Measurements from ENCODE around the gene PRMT9.

PRMT9 gene

DNA sequence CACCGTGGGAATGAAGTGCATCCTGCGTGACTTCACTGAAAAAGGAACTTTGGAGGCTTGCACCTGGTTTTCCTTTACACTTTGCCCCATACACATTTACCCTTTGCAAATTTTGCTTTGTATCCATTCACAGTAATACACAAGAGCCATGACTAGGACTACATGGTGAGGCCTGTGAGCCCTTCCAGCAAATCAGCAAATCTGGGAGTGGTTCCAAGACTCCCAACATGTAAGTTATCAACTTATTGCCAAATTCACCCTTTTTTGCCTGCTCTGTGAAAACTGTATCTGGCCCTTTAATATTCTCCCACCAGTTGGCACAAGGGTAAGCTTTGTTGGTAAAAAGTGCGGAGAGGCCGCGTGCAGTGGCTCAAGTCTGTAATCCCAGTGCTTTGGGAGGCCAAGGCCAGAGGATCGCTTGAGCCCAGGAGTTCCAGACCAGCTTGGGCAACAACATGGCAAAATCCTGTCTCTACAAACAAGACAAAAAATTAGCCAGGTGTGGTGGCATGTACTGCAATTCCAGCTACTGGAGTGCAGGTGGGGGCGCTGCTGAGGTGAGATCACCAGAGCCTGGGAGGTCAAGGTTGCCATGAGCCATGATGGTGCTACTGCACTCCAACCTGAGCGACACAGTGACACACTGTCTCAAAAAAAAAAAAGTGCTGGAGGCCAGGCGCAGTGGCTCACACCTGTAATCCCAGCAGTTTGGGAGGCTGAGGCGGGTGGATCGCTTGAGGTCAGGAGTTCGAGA is 5.0 kb downstream of the PRMT9 start:
- H3K4me3 ChIP-seq (ENCODE audit: low read depth, low read length): no peak overlapping the region

GRCh38 chr4:147678106-147678505 is 5.9 kb downstream of the PRMT9 start:
- no peak overlapping the region for H3K4me3 ChIP-seq (ENCODE audit: low read depth, low read length)
- TF ChIP-seq, protein P1, sequence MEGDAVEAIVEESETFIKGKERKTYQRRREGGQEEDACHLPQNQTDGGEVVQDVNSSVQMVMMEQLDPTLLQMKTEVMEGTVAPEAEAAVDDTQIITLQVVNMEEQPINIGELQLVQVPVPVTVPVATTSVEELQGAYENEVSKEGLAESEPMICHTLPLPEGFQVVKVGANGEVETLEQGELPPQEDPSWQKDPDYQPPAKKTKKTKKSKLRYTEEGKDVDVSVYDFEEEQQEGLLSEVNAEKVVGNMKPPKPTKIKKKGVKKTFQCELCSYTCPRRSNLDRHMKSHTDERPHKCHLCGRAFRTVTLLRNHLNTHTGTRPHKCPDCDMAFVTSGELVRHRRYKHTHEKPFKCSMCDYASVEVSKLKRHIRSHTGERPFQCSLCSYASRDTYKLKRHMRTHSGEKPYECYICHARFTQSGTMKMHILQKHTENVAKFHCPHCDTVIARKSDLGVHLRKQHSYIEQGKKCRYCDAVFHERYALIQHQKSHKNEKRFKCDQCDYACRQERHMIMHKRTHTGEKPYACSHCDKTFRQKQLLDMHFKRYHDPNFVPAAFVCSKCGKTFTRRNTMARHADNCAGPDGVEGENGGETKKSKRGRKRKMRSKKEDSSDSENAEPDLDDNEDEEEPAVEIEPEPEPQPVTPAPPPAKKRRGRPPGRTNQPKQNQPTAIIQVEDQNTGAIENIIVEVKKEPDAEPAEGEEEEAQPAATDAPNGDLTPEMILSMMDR (IDR thresholded peaks at IDR 0.05; ENCODE audit: low read depth, low read length): no peak

More for the DNA sequence above, 5.0 kb downstream of the PRMT9 start:
- TF ChIP-seq, protein P1 (IDR thresholded peaks at IDR 0.05; ENCODE audit: low read depth, low read length): no peak

DNA sequence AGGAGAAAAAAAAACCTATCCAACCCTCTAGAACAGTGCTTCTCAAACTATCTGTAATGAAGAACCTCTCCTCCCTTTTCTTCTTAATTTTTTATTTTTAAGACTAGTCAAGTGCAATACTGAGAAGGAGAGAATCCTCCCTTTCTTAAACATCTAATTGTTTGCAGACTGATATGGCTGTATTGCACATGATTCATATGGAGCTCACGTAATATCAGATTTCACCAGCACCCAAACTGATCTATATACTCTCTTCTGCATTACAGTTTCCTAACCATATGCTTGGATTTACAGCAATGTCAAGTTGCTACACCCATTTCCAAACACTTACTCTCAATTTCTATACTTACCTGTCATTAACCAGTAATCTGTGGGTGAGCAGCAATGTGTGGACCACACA is 9.5 kb downstream of the PRMT9 start:
- H3K4me3 ChIP-seq (ENCODE audit: low read depth, low read length): no peak overlapping the region
- TF ChIP-seq, protein P1 (IDR thresholded peaks at IDR 0.05; ENCODE audit: low read depth, low read length): no peak

DNA sequence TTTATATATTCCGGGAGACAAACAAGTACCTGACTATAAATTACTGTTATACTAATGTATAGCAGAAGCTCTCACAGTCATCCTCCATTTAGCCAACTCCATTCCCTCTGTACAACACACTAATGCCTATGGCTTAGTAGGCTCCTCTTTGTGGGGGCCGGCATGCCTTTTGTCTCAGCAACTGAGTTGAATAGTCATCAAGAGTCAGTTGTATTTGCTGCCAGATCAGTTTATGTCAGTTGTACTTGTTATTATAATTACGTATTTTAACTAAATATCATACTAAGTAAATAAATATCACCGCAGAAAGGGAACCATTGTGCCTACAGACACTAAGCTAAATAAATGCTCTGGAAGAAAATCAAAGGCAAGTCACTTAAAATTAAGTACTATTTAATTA is 9.9 kb downstream of the PRMT9 start:
- H3K4me3 ChIP-seq (ENCODE audit: low read depth, low read length): no peak overlapping the region
- TF ChIP-seq, protein P1 (IDR thresholded peaks at IDR 0.05; ENCODE audit: low read depth, low read length): no peak

DNA sequence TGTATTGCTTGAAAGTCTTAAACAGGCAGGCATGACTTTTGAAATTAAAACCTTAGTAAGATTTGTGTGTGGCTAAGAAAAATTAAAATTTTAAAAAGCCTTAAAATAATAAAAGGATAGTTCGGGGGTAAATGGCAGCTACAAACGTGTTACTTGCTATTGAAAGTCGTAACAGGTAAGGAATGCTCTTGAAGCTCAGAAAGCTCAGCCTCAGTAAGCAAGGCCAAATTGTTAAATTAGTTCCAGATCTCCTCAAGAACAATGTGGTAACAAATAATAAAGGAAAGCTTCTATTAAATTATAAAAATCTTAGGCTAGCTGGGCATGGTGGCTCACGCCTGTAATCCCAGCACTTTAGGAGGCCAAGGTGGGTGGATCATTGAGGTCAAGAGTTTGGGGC is 25.5 kb downstream of the PRMT9 start:
- TF ChIP-seq, protein P1 (IDR thresholded peaks at IDR 0.05; ENCODE audit: low read depth, low read length): no peak
- no peak overlapping the region for H3K4me3 ChIP-seq (ENCODE audit: low read depth, low read length)

GRCh38 chr4:147655639-147656038 is 28.3 kb downstream of the PRMT9 start:
- no peak overlapping the region for H3K4me3 ChIP-seq (ENCODE audit: low read depth, low read length)
- TF ChIP-seq, protein P1 (IDR thresholded peaks at IDR 0.05; ENCODE audit: low read depth, low read length): no peak

DNA sequence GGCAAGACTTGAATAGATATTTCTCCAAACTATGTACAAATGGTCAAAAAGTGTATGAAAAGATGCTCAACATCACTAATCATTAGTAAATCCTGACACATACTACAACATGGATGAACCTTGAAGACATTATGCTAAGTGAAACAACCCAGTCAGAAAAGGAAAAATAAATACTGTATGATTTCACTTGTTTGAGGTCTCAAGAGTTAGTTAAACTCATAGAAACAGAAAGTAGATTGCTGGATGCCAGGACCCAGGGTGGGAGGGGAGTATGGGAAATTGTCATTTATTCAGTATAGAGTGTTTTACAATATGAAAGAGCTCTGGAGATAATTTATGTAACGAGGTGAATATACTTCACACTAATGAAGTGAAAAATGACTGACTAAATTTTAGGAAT is 32.4 kb downstream of the PRMT9 start:
- H3K4me3 ChIP-seq (ENCODE audit: low read depth, low read length): no peak overlapping the region
- TF ChIP-seq, protein P1 (IDR thresholded peaks at IDR 0.05; ENCODE audit: low read depth, low read length): no peak
